Fibroblast of skin of left biceps (primary cell): ENCODE results near the gene LMF1.

ENCODE experiments used
- DNase-seq, 2 experiments: peaks; one replicate each; pipeline ENCODE4 v3.0.0-alpha.2; 2013; ENCODE audit warnings: low read depth in 2 of 2

The LMF1 gene

GRCh38 chr16:1002399-1003166 lies 31.8 kb upstream of the LMF1 start:
- DNase-seq, result no peak

GRCh38 chr16:1001096-1001495 lies 30.3 kb upstream of the LMF1 start:
- no peak for DNase-seq

- DNase-seq, result no peak
These were observed 29.8 kb upstream of the LMF1 start for GRCh38 chr16:1000608-1001007.

GRCh38 chr16:999677-1000076 lies 28.9 kb upstream of the LMF1 start:
- no peak for DNase-seq

- DNase-seq, result no peak
These were observed 27.8 kb upstream of the LMF1 start for GRCh38 chr16:998615-999014.

GRCh38 chr16:998211-998610 lies 27.4 kb upstream of the LMF1 start:
- DNase-seq, result no peak

- no peak for DNase-seq
These were observed 26.8 kb upstream of the LMF1 start for GRCh38 chr16:997440-998051.

- DNase-seq, result no peak
These were observed 25.9 kb upstream of the LMF1 start for GRCh38 chr16:996681-997080.

GRCh38 chr16:995783-996182 lies 25.0 kb upstream of the LMF1 start:
- no peak for DNase-seq

GRCh38 chr16:995087-995486 lies 24.3 kb upstream of the LMF1 start:
- DNase-seq, result no peak

GRCh38 chr16:993731-994130 lies 22.9 kb upstream of the LMF1 start:
- no peak for DNase-seq

GRCh38 chr16:991773-992172 lies 21.0 kb upstream of the LMF1 start:
- DNase-seq, result no peak

- no peak for DNase-seq
These were observed 20.6 kb upstream of the LMF1 start for GRCh38 chr16:991345-991744.

GRCh38 chr16:990516-991291 lies 19.9 kb upstream of the LMF1 start:
- DNase-seq, result no peak

GRCh38 chr16:989354-989814 lies 18.6 kb upstream of the LMF1 start:
- DNase-seq, result no peak

GRCh38 chr16:988471-989353 lies 17.9 kb upstream of the LMF1 start:
- no peak for DNase-seq

GRCh38 chr16:987906-988305 lies 17.1 kb upstream of the LMF1 start:
- no peak for DNase-seq

- DNase-seq, result no peak
These were observed 16.3 kb upstream of the LMF1 start for GRCh38 chr16:986925-987582.

- no peak for DNase-seq
These were observed 15.6 kb upstream of the LMF1 start for GRCh38 chr16:986411-986810.

GRCh38 chr16:985646-986400 lies 15.0 kb upstream of the LMF1 start:
- DNase-seq, result no peak
